Epidermal melanocyte (primary cell): ENCODE measurements around the gene CACNA1D.
"Not testable (repeated sequence)": the region's sequence is repeated elsewhere in the genome, so short reads cannot be mapped to it uniquely, and the experiment has no call there.

Source experiments
- DNase-seq: peaks from one replicate; pipeline ENCODE4 v3.0.0; 2011; ENCODE audit warnings: low spot score; ENCODE audit not compliant: insufficient read length

CACNA1D gene

DNA sequence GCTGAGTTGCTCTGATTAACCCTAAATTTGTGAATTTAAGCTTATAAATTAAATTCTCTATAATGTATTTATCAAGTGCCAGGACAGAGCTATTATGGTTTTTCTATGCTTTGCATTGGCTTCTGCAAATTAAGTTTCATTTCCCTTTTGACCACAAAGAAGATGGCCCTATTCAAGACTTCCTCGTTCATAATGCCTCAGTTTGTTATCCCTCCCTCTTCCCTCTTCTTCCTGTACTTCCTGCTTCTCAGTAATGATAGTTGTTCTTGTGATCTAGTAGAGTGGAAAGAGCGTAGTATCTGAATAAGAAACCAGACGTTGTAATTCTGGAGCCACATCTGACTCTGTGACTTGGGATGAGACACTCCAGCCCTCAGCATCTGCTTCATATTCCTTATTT lies 118.7 kb downstream of the CACNA1D start:
- no peak for DNase-seq

DNA sequence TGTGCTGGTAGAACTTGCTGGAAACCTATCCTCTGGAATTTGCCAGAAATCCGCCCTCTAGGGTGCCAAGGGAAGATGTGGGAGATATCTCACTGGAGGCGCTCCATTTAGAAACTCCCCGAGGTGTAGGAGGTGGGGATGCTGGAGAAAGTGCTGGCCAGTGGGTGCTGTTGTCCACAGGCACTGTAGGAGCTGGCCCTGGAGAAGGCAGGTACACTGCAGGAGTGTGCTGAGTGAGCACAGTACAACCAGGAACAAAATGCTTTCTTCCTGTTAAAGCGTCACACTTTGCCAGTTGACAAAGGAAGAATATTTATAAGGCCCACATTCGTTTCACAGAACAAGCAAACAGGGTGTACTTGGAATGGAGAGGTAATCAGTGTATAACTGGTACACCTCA lies 119.9 kb downstream of the CACNA1D start:
- DNase-seq, result no peak

DNA sequence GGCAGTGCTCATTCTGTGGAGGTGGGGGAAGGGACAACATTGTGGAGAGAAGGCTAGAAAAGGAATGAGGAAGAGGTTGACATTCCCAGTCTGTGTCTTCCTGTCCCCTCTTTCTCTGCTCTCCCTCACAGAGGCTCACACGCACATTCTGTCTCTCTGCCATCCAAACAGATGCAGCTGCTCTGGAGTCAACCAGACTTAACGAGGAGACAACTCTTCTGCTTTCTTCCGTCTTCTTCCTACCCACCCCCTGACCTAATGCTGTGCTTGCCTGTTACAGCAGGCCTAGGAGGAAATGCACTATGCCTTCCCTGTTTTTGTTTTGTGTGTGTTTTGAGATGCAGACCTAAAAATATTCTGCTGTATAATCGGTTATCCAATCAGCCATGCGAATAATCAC lies 121.9 kb downstream of the CACNA1D start:
- DNase-seq, result no peak

DNA sequence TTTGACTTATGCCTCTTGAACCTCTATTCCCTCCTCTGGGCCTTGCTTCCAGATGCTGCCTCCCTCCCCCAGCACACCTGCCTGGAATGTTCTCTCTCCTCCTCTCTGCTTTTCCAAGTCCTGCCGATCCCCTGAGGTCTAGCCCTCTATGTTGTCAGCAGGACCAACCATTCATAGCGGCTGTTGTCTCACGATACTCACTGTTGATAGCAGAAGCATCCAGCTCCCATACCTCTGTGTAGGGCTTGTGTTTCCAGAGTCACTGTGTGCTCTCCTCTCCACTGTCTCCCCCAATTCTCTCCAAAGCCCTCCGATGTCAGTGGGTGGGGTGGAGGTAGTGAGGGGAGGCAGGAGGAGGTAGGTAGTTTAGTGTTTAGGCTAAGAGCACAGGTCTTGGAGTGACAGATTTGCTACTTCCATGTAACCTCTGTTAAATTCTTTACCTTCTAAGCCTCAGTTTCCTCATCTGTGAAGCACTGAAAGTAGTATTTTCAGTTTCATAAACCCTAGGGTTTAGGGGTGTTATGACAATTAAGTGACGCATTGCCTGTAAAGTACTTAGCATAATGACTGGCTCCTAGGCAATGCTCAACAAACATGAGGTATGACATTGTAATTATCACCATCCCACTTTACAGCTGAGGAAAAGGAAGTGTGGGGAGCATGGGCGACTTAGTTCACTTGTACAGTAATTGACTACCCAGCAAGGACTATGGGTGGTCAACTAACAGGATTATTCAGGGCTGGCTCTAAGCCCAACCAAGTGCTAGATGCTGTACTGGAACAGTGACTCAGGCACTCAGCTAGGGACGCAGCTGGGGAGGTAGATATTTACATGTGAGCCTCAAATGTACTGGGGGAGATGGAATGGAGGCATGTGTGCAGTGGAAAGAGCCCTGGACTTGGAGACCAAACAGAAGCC lies 122.8 kb downstream of the CACNA1D start:
- no peak for DNase-seq

DNA sequence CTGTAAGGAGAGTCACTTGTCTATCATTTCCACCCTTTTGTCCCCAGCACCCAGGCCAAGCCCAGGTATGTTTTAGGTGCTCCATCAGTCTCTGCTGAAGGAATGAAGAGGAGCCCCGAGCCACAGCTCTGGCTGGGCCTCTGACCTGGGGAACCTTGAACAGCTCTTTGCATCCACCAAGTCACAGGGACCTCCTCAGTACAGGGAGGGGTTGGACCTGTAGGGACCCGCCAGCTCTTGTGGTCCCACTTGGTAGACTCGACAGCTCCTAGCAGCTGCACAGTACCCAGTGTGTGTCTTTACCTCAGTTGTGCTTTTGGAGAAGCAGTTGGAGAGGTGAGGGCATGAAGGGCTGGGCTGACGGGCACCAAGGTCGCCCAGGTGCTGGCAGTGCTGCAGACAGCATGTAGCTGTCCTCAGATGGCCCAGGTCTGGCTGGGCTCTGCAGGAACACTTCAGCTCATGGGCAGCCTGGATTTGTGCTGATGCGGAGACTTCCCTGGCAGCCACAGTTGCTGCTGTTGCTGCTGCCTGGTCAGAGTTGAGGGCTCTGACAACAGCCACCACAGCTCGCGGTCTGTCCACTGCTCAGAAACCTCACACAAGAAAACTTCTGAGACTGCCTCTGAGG lies 123.6 kb downstream of the CACNA1D start:
- DNase-seq, result no peak

- DNase-seq, result no peak
These were observed 124.1 kb downstream of the CACNA1D start for GRCh38 chr3:53618524-53618906.

DNA sequence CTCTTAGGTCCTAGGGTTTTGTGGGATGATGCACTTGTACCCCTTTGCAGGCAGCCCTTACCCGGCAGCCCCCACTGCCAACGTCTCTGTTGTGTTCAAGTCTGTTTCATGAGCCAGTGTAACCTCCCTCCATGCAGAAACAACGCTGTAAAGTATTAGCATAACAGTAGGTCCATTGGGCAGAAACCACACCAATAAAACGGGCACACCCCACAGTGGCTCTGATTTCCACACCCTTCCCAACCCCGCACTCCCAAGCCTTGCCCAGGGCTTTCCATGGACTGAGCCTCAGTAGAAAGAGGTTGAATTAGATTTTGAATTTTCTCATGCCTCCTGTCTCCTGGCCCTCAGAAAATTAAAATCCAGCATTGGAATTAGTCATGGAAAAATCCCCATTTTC lies 124.5 kb downstream of the CACNA1D start:
- DNase-seq, result no peak

DNA sequence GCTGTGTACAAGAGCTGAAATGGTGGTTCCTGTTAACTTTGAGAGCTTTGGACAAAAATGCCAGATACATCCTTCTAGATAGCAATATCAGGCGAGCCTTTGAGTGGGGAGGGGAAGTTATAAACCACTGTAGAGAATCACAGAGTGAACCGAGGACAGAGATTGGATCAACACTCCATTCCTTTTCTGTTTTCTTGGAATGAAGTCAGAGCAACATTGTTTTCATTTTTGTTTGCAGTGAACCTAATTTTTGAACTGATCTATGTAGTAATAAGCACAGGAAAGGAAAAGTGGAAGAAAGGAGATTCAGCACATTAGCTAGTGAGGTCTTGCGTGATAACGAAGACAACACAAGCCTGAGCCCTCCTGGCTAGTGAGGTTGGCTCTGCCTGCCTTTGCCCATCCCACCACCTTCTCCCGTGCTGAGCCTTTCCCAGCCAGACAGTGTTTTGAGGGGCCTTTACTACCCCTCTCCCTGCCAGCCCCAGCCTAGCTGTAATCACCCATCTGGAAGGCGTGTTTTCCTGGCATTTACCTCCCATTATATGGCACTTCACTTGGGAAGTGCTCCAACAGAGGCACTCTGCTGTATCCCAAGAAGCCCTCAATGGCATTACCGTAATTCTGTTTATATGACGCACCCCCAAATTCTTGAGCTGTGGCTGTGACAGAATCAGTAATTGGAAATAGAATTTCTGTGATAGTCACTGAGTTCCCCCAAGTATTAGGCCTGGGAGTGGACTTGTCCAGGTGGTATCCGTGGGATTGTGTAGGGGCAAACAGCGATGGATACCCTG lies 129.8 kb downstream of the CACNA1D start:
- DNase-seq, result no peak

GRCh38 chr3:53626876-53627275 lies 132.5 kb downstream of the CACNA1D start:
- DNase-seq, result no peak

GRCh38 chr3:53628536-53629401 lies 134.4 kb downstream of the CACNA1D start:
- DNase-seq, result no peak

GRCh38 chr3:53629402-53629723 lies 135.0 kb downstream of the CACNA1D start:
- DNase-seq, result no peak

DNA sequence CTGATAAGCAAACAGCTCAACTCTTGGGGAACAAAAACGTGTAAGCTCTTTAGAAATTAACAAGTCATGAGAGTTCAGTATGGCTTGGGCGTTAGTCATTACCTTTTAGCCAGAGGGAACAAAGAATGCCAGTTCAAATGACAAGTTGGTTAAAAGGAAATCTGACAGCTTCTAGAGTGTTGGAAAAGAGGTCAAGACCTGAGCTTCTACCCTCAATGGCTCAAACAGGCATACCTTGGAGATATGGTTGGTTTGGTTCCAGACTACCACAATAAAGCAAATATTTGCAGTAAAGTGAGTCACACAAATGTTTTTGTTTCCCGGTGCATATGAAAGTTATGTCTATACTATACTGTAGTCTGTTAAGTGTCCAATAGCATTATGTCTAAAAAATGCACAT lies 136.1 kb downstream of the CACNA1D start:
- DNase-seq, result no peak

DNA sequence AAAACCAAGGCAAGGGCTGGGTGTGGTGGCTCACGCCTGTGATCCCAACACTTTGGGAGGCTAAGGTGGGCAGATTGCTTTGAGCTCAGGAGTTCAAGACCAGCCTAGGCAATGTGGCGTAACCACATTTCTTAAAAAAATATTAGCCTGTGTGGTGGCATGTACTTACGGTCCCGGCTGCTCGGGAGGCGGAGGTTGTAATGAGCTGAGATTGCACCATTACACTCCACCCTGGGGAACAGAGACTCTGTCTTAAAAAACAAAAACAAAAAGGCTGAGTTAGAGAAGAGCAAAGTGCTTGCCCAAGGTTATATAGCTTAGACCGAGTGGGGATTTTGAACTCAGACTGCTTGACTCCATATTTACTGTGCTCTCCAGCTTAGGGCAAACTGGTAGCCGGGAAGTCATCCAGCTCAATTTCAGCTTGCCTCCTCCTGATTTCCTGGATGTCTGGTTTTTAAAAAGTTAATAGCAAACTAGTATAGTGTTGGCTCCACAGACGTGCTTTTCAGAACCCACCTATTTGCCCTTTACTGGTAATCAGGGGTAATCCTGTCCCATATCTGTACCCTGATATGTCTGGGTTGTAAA lies 138.9 kb downstream of the CACNA1D start:
- no peak for DNase-seq

DNA sequence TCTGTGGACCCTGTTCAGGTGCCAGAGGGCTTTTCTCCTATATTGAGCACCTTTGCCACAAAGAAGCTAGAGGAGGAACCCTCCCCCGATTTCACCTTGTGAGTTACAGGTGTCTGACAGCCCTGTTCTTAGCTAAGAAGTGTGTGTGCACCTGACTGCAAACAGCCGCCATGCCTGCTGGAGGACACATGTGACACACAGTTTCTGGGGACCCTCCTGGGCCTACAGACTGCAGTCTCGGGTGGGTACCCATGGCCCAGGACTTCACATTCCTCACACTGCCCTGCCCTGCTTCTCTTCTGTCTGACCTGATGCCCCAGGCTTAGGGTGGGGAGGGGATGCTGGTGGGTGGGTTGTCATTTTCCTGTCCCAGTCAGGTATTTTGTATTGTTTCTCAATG lies 140.6 kb downstream of the CACNA1D start:
- DNase-seq, result no peak

DNA sequence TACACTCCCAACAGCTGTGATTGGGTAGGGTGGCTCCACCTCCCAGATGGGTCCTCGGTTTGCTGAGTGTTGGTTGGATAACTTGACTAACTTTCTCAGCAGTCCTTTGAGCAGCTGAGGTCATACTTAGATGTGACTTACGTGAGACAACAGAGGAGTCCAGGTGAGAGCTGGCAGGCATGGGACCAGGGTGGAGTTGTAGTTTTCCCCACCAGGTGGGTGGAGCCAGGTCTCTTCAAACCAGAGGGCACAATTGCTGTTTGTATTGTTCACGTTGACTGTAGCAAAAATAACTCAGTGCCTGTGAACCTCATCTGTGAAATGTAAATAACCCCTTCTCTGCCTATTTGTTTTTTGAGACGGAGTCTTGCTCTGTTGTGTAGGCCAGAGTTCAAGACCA lies 144.4 kb downstream of the CACNA1D start:
- DNase-seq, result not testable (repeated sequence)

DNA sequence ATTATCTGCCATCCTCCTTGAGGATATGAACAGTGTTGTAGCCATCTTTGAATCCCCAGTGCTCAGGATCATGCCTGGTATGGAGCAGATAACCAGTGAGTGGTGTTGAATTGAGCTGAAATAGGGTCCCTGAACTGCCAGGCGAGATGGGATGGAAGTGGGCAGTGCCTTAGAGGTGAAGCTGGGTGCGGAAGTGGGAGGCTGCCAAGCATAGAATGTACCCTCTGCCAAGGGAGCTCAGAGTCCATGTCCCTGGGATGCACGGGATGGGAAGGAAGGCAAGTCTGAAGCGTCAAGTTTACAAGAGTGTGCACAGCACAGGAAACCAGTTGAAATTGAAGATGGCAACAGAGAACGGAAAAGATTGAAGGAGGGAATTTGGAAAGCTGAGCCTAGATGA lies 147.0 kb downstream of the CACNA1D start:
- DNase-seq, result no peak

DNA sequence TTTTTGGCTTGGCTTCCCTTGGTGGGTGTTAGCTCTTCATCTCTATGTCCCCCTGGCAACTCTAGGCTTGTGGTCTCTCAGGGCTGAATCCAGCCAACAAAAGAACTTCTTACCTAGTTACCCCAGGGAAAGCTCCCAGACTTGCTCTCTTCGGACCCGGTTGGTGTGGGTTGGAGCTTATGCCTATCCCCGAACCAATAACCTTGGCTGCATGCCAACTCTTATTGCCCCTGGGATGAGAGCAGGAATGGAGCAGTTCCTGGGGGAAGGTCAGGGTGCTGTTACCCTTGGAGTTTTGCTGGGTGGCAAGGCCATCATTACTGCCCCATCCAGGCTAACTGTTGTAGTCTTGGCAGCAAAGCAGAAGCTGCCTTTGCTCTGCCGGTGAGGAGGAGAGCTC lies 147.8 kb downstream of the CACNA1D start:
- DNase-seq, result no peak

- no peak for DNase-seq
These were observed 149.3 kb downstream of the CACNA1D start for GRCh38 chr3:53643757-53644156.

- no peak for DNase-seq
These were observed 151.3 kb downstream of the CACNA1D start for GRCh38 chr3:53645754-53646153.

GRCh38 chr3:53646723-53647122 lies 152.3 kb downstream of the CACNA1D start:
- DNase-seq, result no peak

DNA sequence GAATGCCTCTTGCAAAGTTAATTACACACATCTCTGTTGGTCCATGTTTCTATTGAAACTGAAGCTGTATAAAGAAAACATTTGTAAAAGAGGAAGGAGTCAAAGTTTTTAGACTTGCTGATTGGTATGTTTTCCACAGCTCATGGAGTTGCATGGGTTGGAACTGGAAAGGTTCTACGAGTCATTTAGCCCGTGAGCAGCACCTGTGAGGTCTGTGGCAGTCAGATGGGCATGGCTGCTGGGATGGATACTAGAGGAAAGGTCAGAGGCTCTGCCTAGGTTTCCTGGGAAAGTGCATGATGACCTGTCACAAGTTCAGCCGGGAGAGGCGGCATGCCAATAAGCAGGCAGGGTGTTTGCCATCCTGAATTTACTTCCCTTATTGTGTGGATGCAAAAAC lies 155.4 kb downstream of the CACNA1D start:
- DNase-seq, result no peak
